AG04450 (cell line): Measurements from ENCODE around the gene F2RL1. TPM values are rescaled to one million over a fixed set of nuclear protein-coding genes. Genes with fewer than 3 reads are reported as not detected.
"Not testable (repeated sequence)": the region's sequence is repeated elsewhere in the genome, so short reads cannot be mapped to it uniquely, and the experiment has no call there.

Source experiments
- CTCF ChIA-PET: fragments of 300-600, 350-600 bp; formaldehyde crosslinking; extraction: SDS; loops from one replicate; lab custom pipeline; 2022; ENCODE audit warnings: antibody characterized with exemption, inconsistent platforms; lab: Charles Lee
- POLR2A ChIA-PET: fragments of 350-600 bp; formaldehyde crosslinking; extraction: SDS; loops from one replicate; lab custom pipeline; 2021; ENCODE audit warnings: antibody characterized with exemption, inconsistent platforms; lab: Yijun Ruan, JAX
- DNase-seq: peaks from one replicate; pipeline ENCODE4 v3.0.0-alpha.2; 2011; ENCODE audit warnings: low read depth, low spot score
- H3K27ac ChIP-seq: one replicate; pipeline ENCODE4 v1.5.1; 2012; ENCODE audit warnings: low read depth, low read length, control low read depth
- H3K27me3 ChIP-seq: one replicate; pipeline ENCODE4 v1.6.0; 2012; ENCODE audit warnings: low read length; ENCODE audit not compliant: control insufficient read depth, insufficient read depth
- H3K4me3 ChIP-seq: 2 replicates; pipeline ENCODE4 v1.5.1; 2011; ENCODE audit warnings: mild to moderate bottlenecking, low read depth, low read length, control low read depth
- H3K9me3 ChIP-seq: 2 replicates; pipeline ENCODE4 v1.5.1; 2012; ENCODE audit warnings: low read length; ENCODE audit not compliant: control insufficient read depth, insufficient read depth
- polyA minus RNA-seq: library from RNA; depleted of rRNA, polyadenylated mRNA; stranded (reverse); fragments of >200 nt; gene quantifications from 2 replicates; pipeline ENCODE4 v1.2.3, GENCODE V29; 2011; rRNA and poly(A)+ RNA removed
- polyA plus RNA-seq: library from polyadenylated mRNA; depleted of rRNA; stranded (reverse); fragments of >200 nt; gene quantifications from 2 replicates; pipeline ENCODE4 v1.2.3, GENCODE V29; 2011; rRNA removed
- TF ChIP-seq, protein P1 (sequence below): IDR thresholded peaks from 2 replicates; pipeline ENCODE4 v1.5.1; 2011; ENCODE audit warnings: low read depth, low read length, control low read depth, inconsistent platforms

The F2RL1 gene, protein sequence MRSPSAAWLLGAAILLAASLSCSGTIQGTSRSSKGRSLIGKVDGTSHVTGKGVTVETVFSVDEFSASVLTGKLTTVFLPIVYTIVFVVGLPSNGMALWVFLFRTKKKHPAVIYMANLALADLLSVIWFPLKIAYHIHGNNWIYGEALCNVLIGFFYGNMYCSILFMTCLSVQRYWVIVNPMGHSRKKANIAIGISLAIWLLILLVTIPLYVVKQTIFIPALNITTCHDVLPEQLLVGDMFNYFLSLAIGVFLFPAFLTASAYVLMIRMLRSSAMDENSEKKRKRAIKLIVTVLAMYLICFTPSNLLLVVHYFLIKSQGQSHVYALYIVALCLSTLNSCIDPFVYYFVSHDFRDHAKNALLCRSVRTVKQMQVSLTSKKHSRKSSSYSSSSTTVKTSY
- polyA plus RNA-seq: 11.0 and 11.4 TPM in 2 replicates
- 8.8 and 12.6 TPM in 2 replicates for polyA minus RNA-seq

DNA sequence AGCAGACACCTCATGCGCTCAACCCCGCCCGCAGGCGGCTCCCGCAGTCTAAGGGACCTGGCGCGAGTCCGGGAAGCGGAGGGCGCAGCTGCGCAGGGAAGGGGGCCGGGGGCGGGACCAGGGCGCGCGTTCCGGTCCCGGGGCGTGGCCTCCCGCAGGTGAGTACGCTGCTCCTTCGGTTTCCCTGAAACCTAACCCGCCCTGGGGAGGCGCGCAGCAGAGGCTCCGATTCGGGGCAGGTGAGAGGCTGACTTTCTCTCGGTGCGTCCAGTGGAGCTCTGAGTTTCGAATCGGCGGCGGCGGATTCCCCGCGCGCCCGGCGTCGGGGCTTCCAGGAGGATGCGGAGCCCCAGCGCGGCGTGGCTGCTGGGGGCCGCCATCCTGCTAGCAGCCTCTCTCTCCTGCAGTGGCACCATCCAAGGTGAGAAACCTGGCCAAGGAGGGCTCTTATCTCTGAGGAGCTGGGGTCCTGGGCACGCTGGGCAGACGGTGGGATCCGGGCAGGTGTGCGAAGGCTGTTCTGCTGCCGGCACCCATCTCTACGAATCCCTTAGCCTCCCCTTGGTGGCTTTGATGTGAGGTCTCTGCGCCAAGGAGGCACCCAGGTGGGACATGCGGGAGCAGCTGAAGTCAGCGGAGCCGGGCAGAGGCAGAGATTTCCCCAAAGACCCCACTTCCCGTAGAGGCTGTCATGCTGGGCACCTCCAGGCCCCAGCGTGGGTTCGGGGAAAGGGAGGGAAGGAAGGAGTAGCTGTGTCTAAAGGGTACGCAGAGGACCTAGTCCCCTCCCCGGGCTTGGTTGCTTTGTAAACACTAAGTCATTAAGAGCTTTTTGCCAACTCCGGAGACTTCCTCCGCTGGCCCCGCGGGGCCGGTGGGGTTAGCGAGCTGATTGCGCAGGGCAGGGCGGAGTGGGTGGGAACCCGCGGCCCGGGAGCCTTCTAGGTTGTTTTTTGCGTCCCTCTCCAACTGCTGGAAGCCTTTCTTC is at the start of gene F2RL1:
Gene F2RL1, plus strand, starts transcription at position 187 of the 988 bp plus-strand sequence. Its CDS starts 153 bp downstream, at position 340.
- TF ChIP-seq, protein P1, sequence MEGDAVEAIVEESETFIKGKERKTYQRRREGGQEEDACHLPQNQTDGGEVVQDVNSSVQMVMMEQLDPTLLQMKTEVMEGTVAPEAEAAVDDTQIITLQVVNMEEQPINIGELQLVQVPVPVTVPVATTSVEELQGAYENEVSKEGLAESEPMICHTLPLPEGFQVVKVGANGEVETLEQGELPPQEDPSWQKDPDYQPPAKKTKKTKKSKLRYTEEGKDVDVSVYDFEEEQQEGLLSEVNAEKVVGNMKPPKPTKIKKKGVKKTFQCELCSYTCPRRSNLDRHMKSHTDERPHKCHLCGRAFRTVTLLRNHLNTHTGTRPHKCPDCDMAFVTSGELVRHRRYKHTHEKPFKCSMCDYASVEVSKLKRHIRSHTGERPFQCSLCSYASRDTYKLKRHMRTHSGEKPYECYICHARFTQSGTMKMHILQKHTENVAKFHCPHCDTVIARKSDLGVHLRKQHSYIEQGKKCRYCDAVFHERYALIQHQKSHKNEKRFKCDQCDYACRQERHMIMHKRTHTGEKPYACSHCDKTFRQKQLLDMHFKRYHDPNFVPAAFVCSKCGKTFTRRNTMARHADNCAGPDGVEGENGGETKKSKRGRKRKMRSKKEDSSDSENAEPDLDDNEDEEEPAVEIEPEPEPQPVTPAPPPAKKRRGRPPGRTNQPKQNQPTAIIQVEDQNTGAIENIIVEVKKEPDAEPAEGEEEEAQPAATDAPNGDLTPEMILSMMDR: no peak
- Histone ChIP-seq H3K9me3 (no peaks in the 10 kb centered on the region; the same call in 1 of the 2 replicates), H3K4me3 (peak within 1 kb of the TSS; percentile 84), H3K27me3 (no peaks in the 10 kb centered on the region), H3K27ac (no peak within 1 kb of the TSS)
- ChIA-PET CTCF (interaction anchor here (0.6 to 1.6 kb wide), 9 partner anchors 9 to 191 kb away, joined by 3 to 8 read pairs (median 3); no protein-coding TSS in a partner anchor), POLR2A (interaction anchor here (0.7 to 1.4 kb wide), 3 partner anchors 43 to 127 kb away, joined by 3 to 6 read pairs (median 3); no protein-coding TSS in a partner anchor)
- DNase-seq: no peak

DNA sequence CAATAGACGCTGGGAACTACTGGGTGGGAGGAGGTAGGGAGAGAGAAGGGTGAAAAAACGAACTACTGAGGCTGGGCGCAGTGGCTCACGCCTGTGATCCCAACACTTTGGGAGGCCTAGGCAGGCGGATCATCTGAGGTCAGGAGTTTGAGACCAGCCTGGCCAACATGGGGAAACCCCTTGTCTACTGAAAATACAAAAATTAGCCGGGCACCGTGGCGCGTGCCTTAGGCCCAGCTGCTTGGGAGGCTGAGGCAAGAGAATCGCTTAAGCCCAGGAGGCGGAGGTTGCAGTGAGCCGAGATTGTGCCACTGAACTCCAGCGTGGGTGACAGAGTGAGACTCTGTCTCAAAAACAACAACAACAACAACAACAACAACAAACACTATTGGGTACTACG is 47.8 kb upstream of the F2RL1 start:
- H3K4me3 ChIP-seq, DNase-seq, H3K27me3 ChIP-seq, H3K27ac ChIP-seq, H3K9me3 ChIP-seq, CTCF ChIA-PET: not testable (repeated sequence)
- POLR2A ChIA-PET: interaction anchor here (0.6 kb wide), 1 partner anchor 82 kb away, joined by 4 read pairs; no protein-coding TSS in a partner anchor

DNA sequence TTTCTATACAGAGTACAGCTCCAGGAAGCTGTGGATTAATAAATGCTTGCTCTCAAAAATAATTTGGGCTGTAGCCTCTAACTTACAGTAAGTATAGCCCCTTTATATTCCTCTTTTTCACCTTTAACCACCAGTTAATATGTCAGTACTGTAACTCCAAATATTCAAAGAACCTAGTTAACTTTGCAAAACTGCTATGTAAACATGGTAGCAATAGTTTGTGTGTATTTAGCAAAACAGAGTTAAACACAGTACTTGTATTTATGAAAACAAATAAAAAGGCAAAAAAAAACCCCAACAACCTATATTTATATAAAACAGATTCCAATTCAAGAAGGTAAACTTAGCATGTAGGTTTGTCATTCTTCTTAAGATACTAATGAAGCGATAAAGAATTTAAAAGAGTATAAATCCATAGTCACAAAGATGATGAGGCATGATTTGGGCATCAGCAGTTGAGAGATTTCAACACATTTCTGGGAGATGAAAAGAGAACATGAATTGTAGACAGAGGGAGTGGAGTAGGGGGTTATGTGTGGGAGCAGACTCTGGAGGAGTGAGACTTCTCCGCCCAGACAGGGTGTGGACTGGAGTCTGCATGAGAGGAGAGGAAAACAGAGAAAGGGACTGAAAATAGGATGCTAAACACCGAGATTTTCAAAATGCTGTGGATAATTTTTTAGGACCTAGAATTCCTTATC is 47.0 kb upstream of the F2RL1 start:
- Histone ChIP-seq H3K4me3 (no peak overlapping the region), H3K27me3 (no peaks in the 10 kb centered on the region), H3K27ac (no peak overlapping the region), H3K9me3 (no peaks in the 10 kb centered on the region)
- DNase-seq: no peak
- TF ChIP-seq, protein P1: no peak
- ChIA-PET CTCF (interaction anchor here (4.0 kb wide), 1 partner anchor 173 kb away, joined by 229 read pairs; no protein-coding TSS in a partner anchor), POLR2A (interaction anchor here (0.6 kb wide), 1 partner anchor 82 kb away, joined by 4 read pairs; no protein-coding TSS in a partner anchor)

DNA sequence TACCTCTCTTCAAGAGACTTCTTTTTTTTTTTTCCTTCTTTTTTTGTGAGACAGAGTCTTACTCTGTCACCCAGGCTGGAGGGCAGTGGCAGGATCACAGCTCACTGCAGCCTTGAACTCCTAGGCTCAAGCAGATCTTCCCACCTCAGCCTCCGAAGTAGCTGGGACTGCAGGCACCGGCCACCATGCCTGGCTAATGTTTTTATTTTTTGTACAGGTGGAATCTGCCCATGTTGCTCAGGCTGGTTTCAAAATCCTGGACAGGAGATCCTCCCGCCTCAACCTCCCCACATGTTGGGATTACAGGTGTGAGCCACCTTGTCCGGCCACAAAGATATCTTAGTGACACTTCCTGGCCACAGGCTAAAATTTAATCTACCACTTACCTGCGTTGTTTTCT is 42.9 kb upstream of the F2RL1 start:
- ChIA-PET CTCF (interaction anchor here (0.6 to 4.0 kb wide), 3 partner anchors 13 to 177 kb away, joined by 3 to 229 read pairs (median 20); no protein-coding TSS in a partner anchor), POLR2A (no interaction called here)
- no peaks in the 10 kb centered on the region for H3K9me3 ChIP-seq
- DNase-seq: no peak
- TF ChIP-seq, protein P1: no peak
- no peaks in the 10 kb centered on the region for H3K27me3 ChIP-seq
- no peak overlapping the region for H3K27ac ChIP-seq
- no peak overlapping the region for H3K4me3 ChIP-seq
